NCI-H2107 treated with DMSO at 0.1 percent for 48 hours (cell line): ENCODE measurements around the gene SPAG5.

Source experiments
- DNase-seq: peaks from one replicate; lab custom pipeline; 2025; ENCODE audit not compliant: unreplicated experiment; lab: John Stamatoyannopoulos, UW

The SPAG5 gene

GRCh38 chr17:28573966-28574480 lies 24.8 kb downstream of the SPAG5 start:
- DNase-seq: no peak

GRCh38 chr17:28573521-28573920 lies 25.3 kb downstream of the SPAG5 start:
- DNase-seq: no peak

- no peak for DNase-seq
These were observed 25.8 kb downstream of the SPAG5 start for GRCh38 chr17:28573040-28573380.

- DNase-seq: no peak
These were observed 26.4 kb downstream of the SPAG5 start for GRCh38 chr17:28572259-28573039.

GRCh38 chr17:28571361-28572122 lies 27.3 kb downstream of the SPAG5 start, which contains the start of gene PIGS:
TSS of gene PIGS (minus strand) at chr17:28571524. CDS start at chr17:28571496, 28 bp downstream.
- peak; percentile 92 for DNase-seq

- DNase-seq: peak; percentile 7
These were observed 28.0 kb downstream of the SPAG5 start for GRCh38 chr17:28570716-28571360.

GRCh38 chr17:28569446-28569845 lies 29.4 kb downstream of the SPAG5 start:
- no peak for DNase-seq

GRCh38 chr17:28567604-28568003 lies 31.2 kb downstream of the SPAG5 start:
- DNase-seq: no peak

GRCh38 chr17:28563475-28563874 lies 35.4 kb downstream of the SPAG5 start:
- DNase-seq: no peak

- DNase-seq: no peak
These were observed 43.8 kb downstream of the SPAG5 start for GRCh38 chr17:28555022-28555421.

- DNase-seq: no peak
These were observed 44.3 kb downstream of the SPAG5 start for GRCh38 chr17:28554565-28554964.

- DNase-seq: no peak
These were observed 45.8 kb downstream of the SPAG5 start for GRCh38 chr17:28553000-28553505.

- DNase-seq: peak; percentile 20
These were observed 46.4 kb downstream of the SPAG5 start, which contains the start of gene UNC119 for GRCh38 chr17:28552176-28552999. TSS of gene UNC119 (minus strand) at chr17:28552624. CDS start at chr17:28552557, 67 bp downstream.

GRCh38 chr17:28551421-28552175 lies 47.2 kb downstream of the SPAG5 start:
- no peak for DNase-seq

GRCh38 chr17:28550858-28551257 lies 48.0 kb downstream of the SPAG5 start:
- DNase-seq: no peak

GRCh38 chr17:28549236-28550132 lies 49.3 kb downstream of the SPAG5 start:
- DNase-seq: no peak

- DNase-seq: no peak
These were observed 50.3 kb downstream of the SPAG5 start for GRCh38 chr17:28548417-28549130.
